ENCODE results near the gene SLC16A5. TPM values are rescaled to one million over a fixed set of nuclear protein-coding genes. Genes with fewer than 3 reads are reported as not detected.
A peak's percentile ranks its signal among the peaks of the same experiment; 100 is the strongest.

The SLC16A5 gene
- total and polyA plus RNA-seq, 3 experiments from 2014 or later: 0.82 to 1.9 (median 1.3) TPM

DNA sequence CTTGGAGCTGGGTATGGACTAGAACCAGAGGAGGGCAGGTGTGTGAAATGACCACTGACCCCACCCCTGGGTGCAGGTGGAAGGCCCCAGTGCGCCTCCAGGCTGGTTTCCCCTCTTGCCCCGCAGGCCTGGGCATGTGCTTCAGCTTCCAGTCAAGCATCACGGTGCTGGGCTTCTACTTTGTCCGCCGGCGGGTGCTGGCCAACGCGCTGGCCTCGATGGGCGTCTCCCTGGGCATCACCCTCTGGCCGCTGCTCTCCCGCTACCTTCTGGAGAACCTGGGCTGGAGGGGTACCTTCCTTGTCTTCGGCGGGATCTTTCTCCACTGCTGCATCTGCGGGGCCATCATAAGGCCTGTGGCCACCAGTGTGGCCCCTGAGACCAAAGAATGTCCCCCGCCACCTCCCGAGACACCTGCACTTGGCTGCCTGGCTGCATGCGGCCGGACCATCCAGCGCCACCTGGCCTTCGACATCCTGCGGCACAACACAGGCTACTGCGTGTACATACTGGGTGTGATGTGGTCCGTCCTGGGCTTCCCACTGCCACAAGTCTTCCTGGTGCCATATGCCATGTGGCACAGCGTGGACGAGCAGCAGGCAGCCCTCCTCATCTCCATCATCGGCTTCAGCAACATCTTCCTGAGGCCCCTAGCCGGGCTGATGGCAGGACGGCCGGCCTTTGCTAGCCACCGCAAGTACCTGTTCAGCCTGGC is 12.3 kb downstream of the SLC16A5 start:
- H3K36me3 Mint-ChIP-seq: peaks cover 0 to 2% (median 0%) of the 10 kb centered on the region in 3 donors
- no peaks in the 10 kb centered on the region for H3K4me1 Mint-ChIP-seq
- Histone ChIP-seq H3K36me3 (ENCODE audit: insufficient read depth, low read length) (no peaks in the 10 kb centered on the region), H3K4me3 (ENCODE audit: low read length) (no peak overlapping the region), H3K9me3 (ENCODE audit: low read length) (no peaks in the 10 kb centered on the region), H3K4me1 (ENCODE audit: insufficient read depth, low read length) (no peaks in the 10 kb centered on the region), H3K27ac (ENCODE audit: low read depth, low read length) (no peak overlapping the region), H3K27me3 (ENCODE audit: insufficient read depth, low read length, poor library complexity, severe bottlenecking) (no peaks in the 10 kb centered on the region)
- H3K27ac Mint-ChIP-seq: no peak overlapping the region
- H3K27me3 Mint-ChIP-seq: no peaks in the 10 kb centered on the region
- POLR2A ChIA-PET: no interaction called here
- CTCF ChIA-PET: no interaction called here
- no peak overlapping the region for H3K4me3 Mint-ChIP-seq
- no peak for DNase-seq
- no peaks in the 10 kb centered on the region for H3K9me3 Mint-ChIP-seq

GRCh38 chr17:75102385-75102821 is 14.6 kb downstream of the SLC16A5 start:
- H3K27ac ChIP-seq (ENCODE audit: low read depth, low read length): no peak overlapping the region
- no peaks in the 10 kb centered on the region for H3K27me3 Mint-ChIP-seq
- no peak overlapping the region for H3K4me3 ChIP-seq (ENCODE audit: low read length)
- no peaks in the 10 kb centered on the region for H3K9me3 Mint-ChIP-seq
- no peak overlapping the region for H3K4me3 Mint-ChIP-seq
- ChIA-PET POLR2A (no interaction called here), CTCF (interaction anchor here (5.0 kb wide), 1 partner anchor 11 kb away, joined by 29 read pairs; no protein-coding TSS in a partner anchor)
- no peaks in the 10 kb centered on the region for H3K36me3 ChIP-seq (ENCODE audit: insufficient read depth, low read length)
- H3K9me3 ChIP-seq (ENCODE audit: low read length): no peaks in the 10 kb centered on the region
- peaks cover 0 to 2% (median 0%) of the 10 kb centered on the region in 3 donors for H3K36me3 Mint-ChIP-seq
- DNase-seq: no peak
- peak overlapping the region in 1 of 8 donors; percentile 94 for H3K27ac Mint-ChIP-seq
- H3K4me1 Mint-ChIP-seq: no peaks in the 10 kb centered on the region
- H3K4me1 ChIP-seq (ENCODE audit: insufficient read depth, low read length): no peaks in the 10 kb centered on the region
- H3K27me3 ChIP-seq (ENCODE audit: insufficient read depth, low read length, poor library complexity, severe bottlenecking): no peaks in the 10 kb centered on the region

- Mint-ChIP-seq H3K9me3 (no peaks in the 10 kb centered on the region), H3K36me3 (peaks cover 0 to 2% (median 0%) of the 10 kb centered on the region in 3 donors), H3K4me3 (no peak overlapping the region), H3K4me1 (peaks cover 6 to 7% (median 6%) of the 10 kb centered on the region in 3 donors), H3K27me3 (no peaks in the 10 kb centered on the region), H3K27ac (peak overlapping the region in 1 of 8 donors; percentile 87)
- ChIA-PET POLR2A (no interaction called here), CTCF (interaction anchor here (5.0 kb wide), 1 partner anchor 10 kb away, joined by 29 read pairs; no protein-coding TSS in a partner anchor)
- no peak overlapping the region for H3K4me3 ChIP-seq (ENCODE audit: low read length)
- peaks cover 4% of the 10 kb centered on the region for H3K4me1 ChIP-seq (ENCODE audit: insufficient read depth, low read length)
- no peaks in the 10 kb centered on the region for H3K27me3 ChIP-seq (ENCODE audit: insufficient read depth, low read length, poor library complexity, severe bottlenecking)
- H3K27ac ChIP-seq (ENCODE audit: low read depth, low read length): no peak overlapping the region
- no peaks in the 10 kb centered on the region for H3K9me3 ChIP-seq (ENCODE audit: low read length)
- no peak for DNase-seq
- H3K36me3 ChIP-seq (ENCODE audit: insufficient read depth, low read length): no peaks in the 10 kb centered on the region
These were observed 16.1 kb downstream of the SLC16A5 start for GRCh38 chr17:75103601-75104554.

DNA sequence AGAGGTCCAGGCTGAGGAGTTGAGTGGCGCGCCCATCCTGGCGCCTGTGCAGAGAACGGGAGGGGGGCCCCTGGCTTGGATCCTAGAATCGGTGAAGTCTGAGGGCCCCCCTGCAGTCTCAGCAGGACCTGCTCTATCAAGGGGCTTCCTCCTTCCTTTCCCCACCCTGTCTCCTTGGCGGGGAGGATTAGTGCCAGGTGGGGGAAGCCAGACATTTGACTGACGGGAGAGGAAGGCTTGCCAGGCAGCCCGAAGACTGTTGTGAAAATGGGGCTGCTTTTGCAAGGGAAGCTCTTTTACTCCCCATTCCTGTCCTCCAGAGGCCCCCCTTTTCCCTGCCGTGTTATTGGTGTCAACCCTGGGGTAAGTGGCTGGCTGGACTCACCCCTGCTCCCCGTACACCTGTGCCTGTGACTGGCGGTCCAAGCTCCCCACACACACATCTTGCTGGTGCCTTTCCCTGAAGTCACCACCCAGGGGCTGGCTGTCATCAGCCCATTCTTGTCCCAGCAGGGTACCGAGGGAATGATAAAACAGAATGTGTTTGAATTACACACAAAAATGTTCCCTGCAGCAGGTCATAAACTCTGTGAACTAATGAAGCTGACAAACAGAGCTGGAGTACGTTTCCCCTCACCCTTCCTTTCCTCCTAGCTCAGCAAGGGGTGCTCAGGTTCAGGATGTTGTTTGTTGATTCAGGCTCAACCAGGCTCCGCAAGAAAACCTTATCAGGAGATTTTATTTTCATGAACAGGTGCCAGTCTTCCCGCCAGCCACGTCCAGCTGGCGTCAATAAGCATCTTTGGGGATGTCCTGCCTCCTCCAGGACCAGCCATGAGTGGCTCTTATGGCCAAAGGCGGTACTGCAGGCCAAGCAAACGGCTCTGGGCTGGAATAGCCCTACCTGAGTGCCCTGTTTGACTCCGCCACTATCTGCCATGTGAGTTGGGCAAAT is 17.6 kb downstream of the SLC16A5 start:
- Mint-ChIP-seq H3K9me3 (no peaks in the 10 kb centered on the region), H3K4me1 (peaks cover 10 to 12% (median 11%) of the 10 kb centered on the region in 3 donors), H3K4me3 (peak overlapping the region in 1 of 7 donors; percentile 66), H3K36me3 (peaks cover 0 to 5% (median 0%) of the 10 kb centered on the region in 3 donors), H3K27ac (no peak overlapping the region), H3K27me3 (no peaks in the 10 kb centered on the region)
- Histone ChIP-seq H3K27me3 (ENCODE audit: insufficient read depth, low read length, poor library complexity, severe bottlenecking) (no peaks in the 10 kb centered on the region), H3K4me1 (ENCODE audit: insufficient read depth, low read length) (peaks cover 10% of the 10 kb centered on the region), H3K27ac (ENCODE audit: low read depth, low read length) (no peak overlapping the region), H3K9me3 (ENCODE audit: low read length) (no peaks in the 10 kb centered on the region), H3K36me3 (ENCODE audit: insufficient read depth, low read length) (no peaks in the 10 kb centered on the region), H3K4me3 (ENCODE audit: low read length) (no peak overlapping the region)
- ChIA-PET POLR2A (interaction anchor here (0.5 to 0.6 kb wide), 2 partner anchors 32 to 70 kb away, joined by 3 read pairs; no protein-coding TSS in a partner anchor), CTCF (interaction anchor here (0.6 to 5.0 kb wide), 5 partner anchors 8 to 367 kb away, joined by 3 to 29 read pairs (median 3); no protein-coding TSS in a partner anchor)
- DNase-seq: no peak

GRCh38 chr17:75108193-75108592 is 20.4 kb downstream of the SLC16A5 start:
- ChIA-PET CTCF (interaction anchor here (0.7 kb wide), 1 partner anchor 67 kb away, joined by 3 read pairs; no protein-coding TSS in a partner anchor), POLR2A (no interaction called here)
- Mint-ChIP-seq H3K27ac (peak overlapping the region in 2 of 8 donors; percentile 69 to 81), H3K27me3 (no peaks in the 10 kb centered on the region), H3K4me3 (peak overlapping the region; percentile 87 to 93 (median 91)), H3K9me3 (no peaks in the 10 kb centered on the region), H3K4me1 (peaks cover 20 to 31% (median 24%) of the 10 kb centered on the region in 3 donors), H3K36me3 (peaks cover 0 to 11% (median 5%) of the 10 kb centered on the region in 3 donors)
- H3K27ac ChIP-seq (ENCODE audit: low read depth, low read length): no peak overlapping the region
- H3K27me3 ChIP-seq (ENCODE audit: insufficient read depth, low read length, poor library complexity, severe bottlenecking): no peaks in the 10 kb centered on the region
- no peaks in the 10 kb centered on the region for H3K36me3 ChIP-seq (ENCODE audit: insufficient read depth, low read length)
- no peak overlapping the region for H3K4me3 ChIP-seq (ENCODE audit: low read length)
- H3K9me3 ChIP-seq (ENCODE audit: low read length): no peaks in the 10 kb centered on the region
- H3K4me1 ChIP-seq (ENCODE audit: insufficient read depth, low read length): peaks cover 17% of the 10 kb centered on the region
- no peak for DNase-seq

GRCh38 chr17:75109046-75109406 is 21.3 kb downstream of the SLC16A5 start:
- Histone ChIP-seq H3K9me3 (ENCODE audit: low read length) (no peaks in the 10 kb centered on the region), H3K27me3 (ENCODE audit: insufficient read depth, low read length, poor library complexity, severe bottlenecking) (no peaks in the 10 kb centered on the region), H3K4me1 (ENCODE audit: insufficient read depth, low read length) (peaks cover 22% of the 10 kb centered on the region), H3K36me3 (ENCODE audit: insufficient read depth, low read length) (no peaks in the 10 kb centered on the region), H3K27ac (ENCODE audit: low read depth, low read length) (no peak overlapping the region), H3K4me3 (ENCODE audit: low read length) (peak overlapping the region; percentile 93)
- H3K4me3 Mint-ChIP-seq: peak overlapping the region; percentile 87 to 93 (median 91)
- peaks cover 24 to 36% (median 30%) of the 10 kb centered on the region in 3 donors for H3K4me1 Mint-ChIP-seq
- peaks cover 0 to 13% (median 5%) of the 10 kb centered on the region in 3 donors for H3K36me3 Mint-ChIP-seq
- peak in 1 of 5 donors; percentile 33 for DNase-seq
- POLR2A ChIA-PET: interaction anchor here (1.0 to 2.0 kb wide), 7 partner anchors 15 to 162 kb away, joined by 3 to 12 read pairs (median 5); partner anchors contain the start of genes MIF4GD, NT5C, SLC16A5 and SUMO2
- H3K9me3 Mint-ChIP-seq: no peaks in the 10 kb centered on the region
- H3K27ac Mint-ChIP-seq: peak overlapping the region; percentile 7 to 91 (median 74)
- CTCF ChIA-PET: interaction anchor here (1.0 to 10.7 kb wide), 4 partner anchors 18 to 93 kb away, joined by 3 to 194 read pairs (median 78); partner anchors contain the start of gene NT5C
- H3K27me3 Mint-ChIP-seq: no peaks in the 10 kb centered on the region
